Stimulated activated CD4-positive, alpha-beta T cell treated with anti-CD3 and anti-CD28 coated beads, TNF-alpha, amount 100 ng/mL, for 24 hours (primary cell): Measurements from ENCODE around the gene IL20.

Experiments used
- DNase-seq, 3 experiments: peaks; one replicate each; pipeline ENCODE4 v3.0.0-alpha.2; 2020; ENCODE audit warnings: low read depth in 3 of 3

Gene IL20

GRCh38 chr1:206878456-206878855 is 13.0 kb downstream of the IL20 start:
- no peak for DNase-seq

GRCh38 chr1:206880314-206880713 is 14.9 kb downstream of the IL20 start:
- DNase-seq: no peak

- no peak for DNase-seq
Observed at GRCh38 chr1:206882555-206882954, 17.1 kb downstream of the IL20 start.

GRCh38 chr1:206883160-206883559 is 17.7 kb downstream of the IL20 start:
- DNase-seq: no peak

GRCh38 chr1:206883876-206884275 is 18.5 kb downstream of the IL20 start:
- DNase-seq: no peak

- no peak for DNase-seq
Observed at GRCh38 chr1:206885341-206886060, 20.1 kb downstream of the IL20 start.

GRCh38 chr1:206886831-206887230 is 21.4 kb downstream of the IL20 start:
- DNase-seq: no peak

- DNase-seq: no peak
Observed at GRCh38 chr1:206887701-206888100, 22.3 kb downstream of the IL20 start.

- DNase-seq: no peak
Observed at GRCh38 chr1:206890125-206891060, 25.0 kb downstream of the IL20 start.

- DNase-seq: no peak
Observed at GRCh38 chr1:206891412-206891811, 26.0 kb downstream of the IL20 start.

GRCh38 chr1:206892351-206892984 is 27.0 kb downstream of the IL20 start:
- no peak for DNase-seq

GRCh38 chr1:206893380-206893779 is 28.0 kb downstream of the IL20 start:
- DNase-seq: no peak

- no peak for DNase-seq
Observed at GRCh38 chr1:206895325-206895724, 29.9 kb downstream of the IL20 start.

- no peak for DNase-seq
Observed at GRCh38 chr1:206895837-206896242, 30.4 kb downstream of the IL20 start.

- no peak for DNase-seq
Observed at GRCh38 chr1:206896261-206896660, 30.8 kb downstream of the IL20 start.

- DNase-seq: peak; percentile 38 to 73 (median 45)
Observed at GRCh38 chr1:206897175-206897574, 31.8 kb downstream of the IL20 start, which contains the start of gene IL24. Gene IL24, plus strand, starts transcription at chr1:206897443. Its CDS starts 390 bp downstream, at chr1:206897833.

- no peak for DNase-seq
Observed at GRCh38 chr1:206898089-206898914, 32.9 kb downstream of the IL20 start.

GRCh38 chr1:206898915-206899431 is 33.5 kb downstream of the IL20 start:
- DNase-seq: no peak

GRCh38 chr1:206899717-206900116 is 34.3 kb downstream of the IL20 start:
- no peak for DNase-seq

GRCh38 chr1:206900149-206900548 is 34.7 kb downstream of the IL20 start:
- no peak for DNase-seq

GRCh38 chr1:206901944-206902343 is 36.5 kb downstream of the IL20 start:
- DNase-seq: no peak
